Astrocyte (in vitro differentiated cells and primary cell): ENCODE measurements around the gene PYGB. TPM values are rescaled to one million over a fixed set of nuclear protein-coding genes. Genes with fewer than 3 reads are reported as not detected.

Experiments used
- DNase-seq: peaks from one replicate; pipeline ENCODE4 v3.0.0-alpha.2; 2010; ENCODE audit warnings: low read depth
- FAIRE-seq: peaks from 2 replicates; lab custom pipeline; 2011; peaks lifted over from hg19 to GRCh38; lab: Jason Lieb, UNC
- H2AFZ ChIP-seq: 2 replicates; pipeline ENCODE4 v1.6.0; 2012; ENCODE audit warnings: low read depth, low read length, inconsistent platforms
- H3K27ac ChIP-seq: 2 replicates; pipeline ENCODE4 v1.5.1; 2011; ENCODE audit warnings: low read depth, low read length, inconsistent platforms
- H3K27me3 ChIP-seq: 2 replicates; pipeline ENCODE4 v1.6.0; 2011; ENCODE audit warnings: low read length, inconsistent platforms; ENCODE audit not compliant: insufficient read depth
- H3K36me3 ChIP-seq: 2 replicates; pipeline ENCODE4 v1.5.1; 2011; ENCODE audit warnings: low read length, inconsistent platforms; ENCODE audit not compliant: insufficient read depth
- H3K4me1 ChIP-seq: 2 replicates; pipeline ENCODE4 v1.5.1; 2011; ENCODE audit warnings: low read length, inconsistent platforms; ENCODE audit not compliant: insufficient read depth
- H3K4me2 ChIP-seq: 2 replicates; pipeline ENCODE4 v1.6.0; 2012; ENCODE audit warnings: low read length, inconsistent platforms
- H3K4me3 ChIP-seq: 2 replicates; pipeline ENCODE4 v1.5.1; 2011; ENCODE audit warnings: low read depth, mild to moderate bottlenecking, low read length, inconsistent platforms; ENCODE audit not compliant: insufficient read depth
- H3K79me2 ChIP-seq: 2 replicates; pipeline ENCODE4 v1.6.0; 2012; ENCODE audit warnings: mild to moderate bottlenecking, low read length, inconsistent platforms; ENCODE audit not compliant: insufficient read depth
- H3K9ac ChIP-seq: 2 replicates; pipeline ENCODE4 v1.6.0; 2012; ENCODE audit warnings: mild to moderate bottlenecking, low read length, inconsistent platforms
- H3K9me3 ChIP-seq: 2 replicates; pipeline ENCODE4 v1.5.1; 2012; ENCODE audit warnings: low read depth, mild to moderate bottlenecking, low read length, inconsistent platforms; ENCODE audit not compliant: insufficient read depth
- H4K20me1 ChIP-seq: 2 replicates; pipeline ENCODE4 v1.6.0; 2012; ENCODE audit warnings: low read length, inconsistent platforms; ENCODE audit not compliant: insufficient read depth
- H3K27ac Mint-ChIP-seq: one replicate; pipeline ENCODE4 v1.8.0; 2021; ENCODE audit warnings: mild to moderate bottlenecking, mixed read lengths; ENCODE audit not compliant: unreplicated experiment
- H3K27me3 Mint-ChIP-seq: one replicate; pipeline ENCODE4 v1.8.0; 2021; ENCODE audit warnings: low read depth, mixed read lengths; ENCODE audit not compliant: unreplicated experiment
- H3K36me3 Mint-ChIP-seq: one replicate; pipeline ENCODE4 v1.8.0; 2021; ENCODE audit warnings: low read depth, mixed read lengths; ENCODE audit not compliant: unreplicated experiment
- H3K4me1 Mint-ChIP-seq: one replicate; pipeline ENCODE4 v1.8.0; 2021; ENCODE audit warnings: low read depth, mixed read lengths; ENCODE audit not compliant: unreplicated experiment
- H3K4me3 Mint-ChIP-seq: one replicate; pipeline ENCODE4 v1.8.0; 2021; ENCODE audit warnings: mild to moderate bottlenecking, moderate library complexity, mixed read lengths; ENCODE audit not compliant: unreplicated experiment
- H3K9me3 Mint-ChIP-seq: one replicate; pipeline ENCODE4 v1.8.0; 2021; ENCODE audit warnings: mild to moderate bottlenecking, mixed read lengths; ENCODE audit not compliant: unreplicated experiment
- CTCF ChIP-seq: IDR thresholded peaks from 2 replicates; pipeline ENCODE4 v1.5.1; 2011; ENCODE audit warnings: low read depth, mild to moderate bottlenecking, inconsistent platforms, low read length, moderate library complexity; ENCODE audit not compliant: insufficient read depth
- EZH2 ChIP-seq: IDR thresholded peaks from 2 replicates; pipeline ENCODE4 v1.6.1; 2012; ENCODE audit warnings: mild to moderate bottlenecking, low read length, inconsistent platforms; ENCODE audit not compliant: insufficient read depth
- total RNA-seq: library from RNA; stranded (reverse); gene quantifications from 2 replicates; pipeline ENCODE4 v1.2.1, GENCODE V29; 2021

PYGB gene
- total RNA-seq, 1 donor from 2014 or later, result 206 TPM

DNA sequence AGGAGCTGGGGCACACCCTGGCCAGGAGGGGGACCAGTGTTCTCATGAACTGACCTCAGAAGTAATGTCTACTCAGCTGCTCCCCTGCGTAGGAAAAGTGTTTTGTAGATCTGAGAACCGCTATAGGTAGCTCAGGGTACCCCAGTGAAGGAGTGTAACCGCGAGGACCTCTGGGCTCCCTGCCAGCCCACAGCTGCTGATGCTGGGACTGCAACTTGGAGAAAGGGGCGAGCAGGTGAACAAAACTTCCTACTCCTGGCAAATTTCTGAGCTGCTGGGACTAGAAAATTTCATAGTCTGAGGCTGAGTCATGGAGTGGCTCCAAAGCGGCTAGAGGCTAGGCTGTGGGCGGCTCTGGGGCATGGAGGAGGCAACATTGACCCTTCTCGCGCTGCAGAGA is 51.9 kb downstream of the PYGB start:
- H3K9ac ChIP-seq, result no peak overlapping the region
- peak overlapping the region; percentile 19 for H3K4me2 ChIP-seq
- no peaks in the 10 kb centered on the region for H3K27me3 ChIP-seq
- DNase-seq (peak; percentile 47), FAIRE-seq (no peak)
- peak overlapping the region; percentile 29 for H3K27ac ChIP-seq
- H3K79me2 ChIP-seq, result no peaks in the 10 kb centered on the region
- H2AFZ ChIP-seq, result no peak overlapping the region
- peak overlapping the region; percentile 89 for H3K27ac Mint-ChIP-seq
- H3K4me3 ChIP-seq, result no peak overlapping the region
- TF ChIP-seq CTCF (no peak), EZH2 (no peak)
- peaks cover 15% of the 10 kb centered on the region for H3K36me3 ChIP-seq
- no peaks in the 10 kb centered on the region for H3K9me3 ChIP-seq
- H3K4me1 Mint-ChIP-seq, result peaks cover 25% of the 10 kb centered on the region
- H4K20me1 ChIP-seq, result peaks cover 26% of the 10 kb centered on the region
- no peaks in the 10 kb centered on the region for H3K27me3 Mint-ChIP-seq
- H3K4me1 ChIP-seq, result peaks cover 14% of the 10 kb centered on the region
- no peak overlapping the region for H3K4me3 Mint-ChIP-seq
- peaks cover 7% of the 10 kb centered on the region for H3K36me3 Mint-ChIP-seq
- H3K9me3 Mint-ChIP-seq, result no peaks in the 10 kb centered on the region

DNA sequence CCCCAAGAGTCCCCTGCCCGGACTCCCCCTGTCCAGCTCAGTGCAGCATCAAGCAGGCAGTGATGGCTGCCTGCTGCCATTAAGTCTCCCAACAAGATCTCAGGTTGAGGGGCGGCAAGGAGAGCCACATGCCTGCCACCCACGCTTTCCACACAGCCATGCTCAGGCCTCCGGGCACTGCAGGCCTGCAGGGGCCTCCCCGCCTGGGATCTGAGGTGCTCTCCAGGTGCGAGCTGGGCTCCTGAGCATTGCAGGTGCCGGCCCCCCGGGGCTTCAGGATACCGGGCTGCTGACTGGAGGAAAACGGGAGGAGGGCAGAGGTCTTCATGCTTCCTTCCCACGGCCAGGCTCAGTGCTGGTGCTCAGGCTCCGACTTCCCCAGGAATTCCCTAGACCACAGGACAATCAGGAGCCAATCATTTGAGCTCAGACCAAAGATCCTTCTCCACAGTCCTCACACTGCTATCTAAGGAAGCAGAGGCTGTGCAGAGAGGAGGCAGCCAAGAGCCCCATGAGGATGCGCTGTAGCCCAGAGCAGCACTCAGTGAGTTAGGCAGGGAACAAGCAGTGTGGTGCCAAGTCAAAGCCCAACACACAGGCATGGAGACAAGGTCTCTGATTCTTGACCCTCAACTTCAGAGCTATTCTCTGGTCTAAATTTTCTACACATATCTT is 52.7 kb downstream of the PYGB start:
- H3K9me3 Mint-ChIP-seq, result no peaks in the 10 kb centered on the region
- H3K27me3 Mint-ChIP-seq, result no peaks in the 10 kb centered on the region
- no peak overlapping the region for H3K27ac Mint-ChIP-seq
- no peak for FAIRE-seq
- no peak overlapping the region for H3K4me3 Mint-ChIP-seq
- Histone ChIP-seq H3K9ac (no peak overlapping the region), H3K4me3 (no peak overlapping the region), H2AFZ (no peak overlapping the region), H3K4me1 (peaks cover 13% of the 10 kb centered on the region), H3K36me3 (peaks cover 15% of the 10 kb centered on the region), H3K79me2 (no peaks in the 10 kb centered on the region), H3K27me3 (no peaks in the 10 kb centered on the region), H4K20me1 (peaks cover 23% of the 10 kb centered on the region), H3K27ac (no peak overlapping the region), H3K4me2 (no peak overlapping the region), H3K9me3 (no peaks in the 10 kb centered on the region)
- DNase-seq, result peak; percentile 14
- H3K4me1 Mint-ChIP-seq, result peaks cover 22% of the 10 kb centered on the region
- H3K36me3 Mint-ChIP-seq, result peaks cover 6% of the 10 kb centered on the region
- TF ChIP-seq EZH2 (no peak), CTCF (no peak)

GRCh38 chr20:25301357-25301920 is 53.6 kb downstream of the PYGB start:
- Histone ChIP-seq H3K4me2 (no peak overlapping the region), H3K4me1 (peaks cover 9% of the 10 kb centered on the region), H3K9me3 (no peaks in the 10 kb centered on the region), H3K27ac (no peak overlapping the region), H3K9ac (no peak overlapping the region), H3K4me3 (no peak overlapping the region), H3K79me2 (no peaks in the 10 kb centered on the region), H3K36me3 (peaks cover 10% of the 10 kb centered on the region), H4K20me1 (peaks cover 20% of the 10 kb centered on the region), H2AFZ (no peak overlapping the region), H3K27me3 (no peaks in the 10 kb centered on the region)
- Mint-ChIP-seq H3K4me1 (peaks cover 19% of the 10 kb centered on the region), H3K9me3 (no peaks in the 10 kb centered on the region), H3K27ac (no peak overlapping the region), H3K27me3 (no peaks in the 10 kb centered on the region), H3K4me3 (no peak overlapping the region), H3K36me3 (peaks cover 4% of the 10 kb centered on the region)
- DNase-seq (no peak), FAIRE-seq (no peak)
- TF ChIP-seq CTCF (no peak), EZH2 (no peak)
